D341Med (cell line): Measurements from ENCODE around the gene CDC37.

Experiments used
- DNase-seq: peaks from one replicate; pipeline ENCODE4 v3.0.0; 2012; ENCODE audit warnings: low spot score

Gene CDC37

DNA sequence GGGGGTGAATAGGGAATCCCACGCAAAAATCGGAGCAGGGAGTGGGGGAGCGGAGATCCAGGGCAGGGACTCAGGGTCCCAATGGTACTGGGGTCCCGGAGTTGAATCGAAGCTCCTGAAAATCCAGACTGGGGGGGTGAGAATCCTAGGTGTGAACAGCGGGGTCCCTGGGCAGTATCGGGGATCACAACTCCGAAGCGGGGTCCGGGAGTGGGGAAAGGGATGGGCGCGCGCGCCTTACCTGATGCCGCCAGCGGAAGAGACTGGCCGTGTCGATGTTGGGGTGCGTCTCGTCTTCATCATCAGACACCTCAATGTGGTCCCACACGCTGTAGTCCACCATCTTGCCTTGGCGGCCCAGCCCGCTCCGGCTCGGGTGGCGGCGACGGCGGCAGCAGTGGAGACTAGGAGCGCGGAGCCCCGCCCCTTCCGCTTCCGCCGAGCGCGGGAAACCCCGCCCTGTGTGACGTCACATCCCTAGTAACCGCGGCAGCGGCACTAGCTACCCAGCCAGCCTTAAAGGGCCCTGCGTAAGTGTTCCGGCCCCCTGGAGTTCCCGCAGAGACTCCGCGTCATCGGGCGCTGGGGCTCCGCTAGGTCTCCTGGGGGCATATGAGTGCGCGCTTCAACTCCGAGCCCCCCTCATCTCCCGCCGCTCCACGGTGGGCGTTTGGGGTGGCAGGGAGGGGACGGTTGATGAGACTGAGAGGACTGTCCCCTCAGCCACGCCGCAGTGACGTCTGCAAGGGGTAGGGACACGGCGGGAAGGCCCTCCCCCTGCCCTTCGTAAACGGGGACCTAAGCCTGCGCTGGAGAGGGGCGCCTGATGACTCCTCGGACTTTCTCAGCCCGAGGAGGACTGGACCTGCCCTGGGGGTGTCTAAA lies at the start of gene CDC37:
CDC37 (minus strand) TSS at position 406 of the 885 bp plus-strand sequence; CDS start at position 343, 63 bp downstream.
- peak; percentile 98 for DNase-seq

DNA sequence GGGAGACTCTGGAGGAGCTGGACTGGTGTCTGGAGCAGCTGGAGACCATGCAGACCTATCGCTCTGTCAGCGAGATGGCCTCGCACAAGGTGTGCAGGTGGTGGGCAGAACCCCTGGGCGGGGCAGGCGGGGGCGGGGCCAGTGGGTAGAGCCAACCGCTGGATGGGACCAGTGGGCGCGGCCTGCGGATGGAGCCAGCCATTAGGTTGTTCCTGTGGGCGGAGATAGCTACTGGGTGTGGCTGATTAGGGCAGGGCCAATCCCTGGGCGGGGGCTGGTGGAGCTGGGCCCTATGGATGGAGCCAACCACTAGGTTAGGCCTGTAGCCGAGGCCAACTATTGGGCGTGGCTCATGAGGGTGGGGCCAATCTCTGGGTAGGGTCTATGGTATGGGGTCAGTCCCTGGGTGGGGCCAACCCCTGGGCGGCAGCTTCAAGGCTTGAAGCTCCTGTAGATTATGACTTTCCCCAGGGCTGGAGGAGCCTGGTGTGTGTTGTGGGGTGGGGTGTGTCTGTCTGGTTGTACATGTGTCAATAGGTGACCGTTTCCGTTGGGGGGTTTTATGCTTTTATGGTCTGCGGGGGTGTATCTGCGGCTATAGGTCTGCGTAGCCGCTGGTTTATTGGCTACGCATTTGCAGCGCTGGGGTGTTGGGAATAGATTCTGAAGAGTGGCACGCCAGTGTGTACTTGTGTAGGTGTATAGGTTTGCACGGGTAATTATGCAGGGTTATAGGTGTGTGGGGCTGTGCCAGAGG lies 47.7 kb upstream of the CDC37 start:
- DNase-seq, result peak; percentile 75

DNA sequence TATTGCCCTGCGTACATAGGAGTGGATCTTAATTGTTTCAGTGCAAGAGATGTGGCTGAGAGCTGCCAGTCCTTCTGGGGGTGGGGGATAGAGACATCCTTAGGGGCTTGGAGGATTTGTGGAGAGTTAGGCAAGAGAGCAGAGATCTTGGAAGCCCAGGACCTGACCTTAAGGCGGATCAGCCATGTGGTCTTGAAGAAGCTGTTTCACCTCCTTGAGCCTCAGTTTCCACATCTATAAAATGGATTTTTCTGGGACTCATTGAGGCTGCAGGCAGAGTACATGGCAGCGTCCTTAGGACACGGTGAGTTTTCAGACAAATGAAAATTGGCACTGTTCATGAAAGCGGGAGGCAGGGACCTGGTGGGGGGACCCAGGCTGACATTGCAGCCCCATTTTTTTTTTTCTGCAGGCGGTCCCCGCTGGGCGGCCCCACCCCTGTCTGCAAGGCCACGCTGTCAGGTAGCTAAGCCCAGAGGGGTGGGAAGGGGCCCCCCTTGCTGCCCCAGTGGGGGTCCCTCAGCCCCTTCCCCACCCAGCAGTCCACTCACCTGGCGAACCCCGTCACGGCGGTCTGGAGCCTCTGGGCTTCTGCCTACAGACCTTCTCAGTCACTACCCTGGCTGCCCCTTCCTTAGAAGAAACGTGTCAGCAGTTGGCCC lies 47.0 kb upstream of the CDC37 start:
- DNase-seq, result peak; percentile 18

DNA sequence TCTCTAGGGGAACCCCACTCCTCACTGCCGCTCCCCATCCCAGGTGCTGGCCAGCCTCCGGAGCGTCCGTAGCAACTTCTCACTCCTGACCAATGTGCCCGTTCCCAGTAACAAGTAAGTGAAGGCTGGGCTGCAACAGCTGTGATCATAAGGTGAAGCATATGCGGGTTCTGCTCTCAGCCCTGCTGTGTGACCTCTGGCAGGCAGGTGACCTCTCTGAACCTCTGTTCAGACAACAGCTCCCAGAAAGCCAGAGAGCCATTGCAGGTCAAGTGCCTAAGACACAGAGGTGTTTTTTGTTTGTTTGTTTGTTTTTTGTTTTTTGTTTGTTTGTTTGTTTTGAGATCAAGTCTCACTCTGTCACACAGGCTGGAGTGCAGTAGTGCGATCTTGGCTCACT lies 45.7 kb upstream of the CDC37 start:
- peak; percentile 5 for DNase-seq

DNA sequence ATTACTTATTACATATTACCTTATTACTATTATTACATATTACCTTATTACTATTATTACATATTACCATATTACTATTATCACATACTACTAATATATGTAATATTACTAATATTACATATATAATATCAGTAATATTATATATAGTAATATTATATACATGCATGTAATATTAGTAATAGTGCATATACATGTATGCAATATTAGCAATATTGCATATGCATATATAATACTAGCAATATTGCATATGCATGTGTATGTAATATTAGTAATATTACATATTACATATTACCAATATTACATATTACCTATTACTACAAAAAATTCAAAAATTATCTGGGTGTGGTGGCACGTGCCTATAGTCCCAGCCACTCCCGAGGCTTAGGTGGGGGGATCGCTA lies 39.4 kb upstream of the CDC37 start:
- no peak for DNase-seq

DNA sequence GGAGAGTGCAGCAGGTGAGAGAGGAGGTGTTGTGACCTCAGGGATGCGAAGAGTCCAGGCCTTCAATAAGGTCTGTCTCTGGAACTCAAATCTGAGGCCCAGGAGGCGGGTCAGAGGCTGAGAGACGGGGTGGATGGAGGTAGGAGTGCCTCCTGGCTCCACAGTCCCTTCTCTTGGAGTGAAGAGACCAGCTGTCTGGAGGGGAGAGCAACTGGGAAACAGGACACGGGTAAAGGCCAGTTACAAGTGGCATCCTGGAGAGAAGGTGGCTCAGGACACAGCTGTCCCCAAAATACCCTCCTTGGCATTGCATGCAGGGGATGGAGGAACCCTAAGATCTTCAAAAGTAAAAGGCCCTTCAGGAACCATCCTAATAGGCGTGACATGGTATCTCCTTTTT lies 36.2 kb upstream of the CDC37 start:
- DNase-seq, result no peak

DNA sequence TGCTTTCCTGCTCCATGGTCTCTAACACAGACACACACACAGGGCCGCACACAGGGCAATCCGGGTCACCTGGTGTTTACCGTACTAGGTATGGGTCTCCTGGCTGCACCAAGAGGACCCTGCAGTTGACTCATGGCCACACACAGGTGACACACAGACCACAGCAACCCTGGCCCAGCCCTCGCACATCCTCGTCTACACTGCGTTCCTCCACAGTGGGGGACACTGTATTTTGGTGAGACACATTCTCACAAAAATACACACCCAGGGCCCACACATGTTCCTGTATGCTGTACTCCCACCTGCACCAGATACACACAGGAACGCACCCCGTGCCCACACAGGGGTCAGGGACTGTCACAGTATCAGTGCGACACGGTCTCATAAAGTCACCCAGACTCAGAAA lies 29.8 kb upstream of the CDC37 start:
- no peak for DNase-seq

DNA sequence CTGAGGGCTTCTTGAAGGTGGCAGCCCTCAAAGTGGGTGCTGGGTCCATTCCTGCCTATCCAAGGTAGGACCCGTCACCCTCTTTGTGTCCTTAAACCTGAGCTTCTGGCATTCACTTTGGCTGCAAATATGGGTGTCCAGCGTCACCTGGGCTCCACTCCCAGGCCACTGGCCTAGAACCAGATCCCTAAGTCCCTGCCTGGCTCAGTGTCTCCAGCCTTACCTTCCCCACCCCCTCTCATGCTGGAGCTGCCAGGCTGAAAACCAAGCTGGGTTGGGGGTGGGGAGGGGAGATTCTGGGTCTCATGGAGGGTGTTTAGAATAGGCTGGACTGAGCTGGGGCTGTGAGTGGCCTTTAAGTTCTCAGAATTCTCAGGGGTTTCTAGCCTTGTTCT lies 29.4 kb upstream of the CDC37 start:
- peak; percentile 21 for DNase-seq

DNA sequence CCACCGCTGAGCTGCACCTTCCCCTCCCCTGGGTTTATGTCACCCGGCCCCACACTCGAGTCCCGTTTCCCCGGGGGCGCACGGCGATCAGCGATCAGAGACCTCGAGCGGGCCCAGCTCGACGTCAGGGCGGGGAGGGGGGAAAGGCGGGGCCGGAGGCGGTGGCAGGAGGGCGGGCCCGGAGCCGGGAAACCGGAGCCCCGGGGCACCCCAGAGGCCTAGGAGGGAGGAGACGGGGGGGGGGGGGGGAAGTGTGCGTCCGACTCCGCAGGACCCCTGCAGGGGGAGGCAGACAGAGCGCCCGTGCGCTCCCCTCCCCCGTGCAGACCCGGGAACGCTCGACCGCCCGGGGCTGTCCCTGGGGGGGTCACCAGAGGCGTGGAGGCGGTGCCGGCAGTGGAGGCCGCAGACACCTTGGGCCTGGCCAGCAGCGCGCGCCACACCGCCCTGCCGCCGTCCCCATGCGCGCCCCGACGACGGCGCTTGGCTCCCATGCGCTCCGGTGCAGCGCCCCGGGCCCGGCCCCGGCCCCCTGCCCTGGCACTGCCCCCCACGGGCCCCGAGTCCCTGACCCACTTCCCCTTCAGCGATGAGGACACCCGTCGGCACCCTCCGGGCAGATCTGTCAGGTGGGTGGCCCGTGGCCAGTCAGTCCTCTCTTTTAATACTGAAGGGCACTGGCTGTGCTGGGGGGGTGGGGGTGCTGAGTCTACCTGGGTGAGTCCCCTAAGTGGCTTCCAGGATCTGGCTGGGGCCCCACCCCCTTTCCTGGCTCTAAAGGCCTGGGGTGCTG lies 28.8 kb upstream of the CDC37 start:
- DNase-seq, result peak; percentile 51

DNA sequence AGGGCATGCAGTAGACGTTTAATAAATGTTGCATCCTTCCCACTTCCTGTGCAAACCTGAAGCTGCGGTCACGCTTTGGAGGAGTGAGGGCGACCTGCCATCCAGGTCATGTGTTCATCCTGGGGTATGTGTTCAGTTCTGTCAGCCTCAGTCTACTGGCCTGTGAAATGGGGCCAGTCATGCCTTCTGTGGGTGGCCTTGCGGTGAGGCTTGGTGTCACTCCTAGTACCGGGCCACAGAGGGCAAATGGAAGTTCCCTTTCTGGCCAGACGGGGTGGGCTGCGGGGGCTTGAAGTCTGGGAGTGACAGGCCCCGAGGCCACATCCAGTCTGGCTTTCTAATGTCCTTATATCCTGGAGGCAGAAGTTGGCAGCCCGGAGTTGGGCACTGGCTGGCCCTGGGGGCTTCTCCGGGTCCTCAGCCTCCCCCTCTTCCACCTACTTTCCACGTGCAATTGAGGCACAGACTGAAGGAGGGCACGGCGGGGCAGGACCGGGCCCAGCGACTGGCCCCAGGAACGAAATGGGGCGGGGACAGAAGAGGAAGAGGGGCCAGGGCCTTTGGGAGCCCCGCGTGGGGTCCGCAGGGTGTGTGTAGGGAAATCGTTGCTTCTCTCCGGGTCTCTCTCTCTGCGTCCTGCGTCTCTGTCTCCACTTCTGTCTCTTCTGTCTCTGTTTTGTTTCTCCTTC lies 28.1 kb upstream of the CDC37 start:
- peak; percentile 21 for DNase-seq

DNA sequence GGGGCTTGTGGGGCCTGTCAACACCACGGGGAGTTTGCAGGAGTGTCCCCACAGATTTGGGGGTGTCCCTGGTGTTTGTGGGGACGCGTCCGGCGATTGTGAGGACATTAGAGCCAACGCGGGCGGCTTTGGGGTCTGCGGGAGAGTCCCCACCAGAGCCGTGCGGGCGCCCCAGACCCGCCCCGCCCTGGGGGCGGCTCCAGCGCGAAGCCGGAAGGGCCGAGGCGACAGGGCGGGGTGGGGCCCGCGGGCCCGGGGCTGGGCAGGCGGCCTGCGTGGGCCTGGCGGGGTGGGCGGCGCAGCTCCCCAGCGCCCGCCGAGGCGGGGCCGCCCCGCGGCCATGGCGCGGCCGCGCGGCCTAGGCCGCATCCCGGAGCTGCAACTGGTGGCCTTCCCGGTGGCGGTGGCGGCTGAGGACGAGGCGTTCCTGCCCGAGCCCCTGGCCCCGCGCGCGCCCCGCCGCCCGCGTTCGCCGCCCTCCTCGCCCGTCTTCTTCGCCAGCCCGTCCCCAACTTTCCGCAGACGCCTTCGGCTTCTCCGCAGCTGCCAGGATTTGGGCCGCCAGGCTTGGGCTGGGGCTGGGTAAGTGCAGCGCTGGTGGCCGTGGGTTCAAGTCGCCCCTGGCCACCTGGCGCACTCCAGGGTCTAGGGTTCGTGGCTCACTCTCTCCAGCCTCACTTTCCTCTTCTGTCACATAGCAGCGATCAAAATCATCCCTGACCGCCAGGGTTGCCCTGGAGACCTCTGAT lies 27.3 kb upstream of the CDC37 start:
- DNase-seq, result peak; percentile 45

DNA sequence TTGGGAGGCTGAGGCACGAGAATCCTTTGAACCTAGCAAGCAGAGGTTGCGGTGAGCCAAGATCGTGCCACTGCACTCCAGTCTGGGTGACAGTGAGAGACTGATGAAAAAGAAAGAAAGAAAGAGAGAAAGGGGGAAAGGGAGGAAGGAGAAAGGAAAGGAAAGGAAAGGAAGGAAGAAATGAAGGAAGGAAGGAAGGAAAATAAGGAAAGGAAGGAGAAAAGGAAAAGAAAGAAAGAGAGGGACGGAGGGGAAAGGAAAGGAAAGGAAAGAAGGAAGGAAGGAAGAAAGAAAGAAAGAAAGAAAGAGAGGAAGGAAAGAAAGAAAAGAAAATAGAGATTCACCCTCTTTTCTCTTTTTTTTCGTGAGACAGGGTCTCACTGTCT lies 25.6 kb upstream of the CDC37 start:
- DNase-seq, result no peak

DNA sequence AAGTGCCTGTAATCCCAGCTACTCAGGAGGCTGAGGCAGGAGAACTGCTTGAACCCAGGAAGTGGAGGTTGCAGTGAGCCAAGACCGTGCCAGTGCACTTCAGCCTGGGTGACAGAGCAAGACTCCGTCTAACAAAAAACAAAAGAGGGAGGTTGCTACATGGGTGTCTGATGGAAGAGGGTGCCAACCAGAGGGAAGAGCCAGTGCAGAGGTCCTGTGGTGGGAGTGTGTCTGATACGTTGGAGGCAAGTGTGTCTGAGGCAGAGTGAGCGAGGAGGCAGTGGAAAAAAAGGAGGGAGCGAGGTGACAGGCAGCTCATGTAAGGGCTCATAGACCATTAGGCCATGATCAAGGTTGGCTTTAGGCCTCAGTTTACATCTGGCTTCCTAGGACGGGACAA lies 23.8 kb upstream of the CDC37 start:
- DNase-seq, result no peak

DNA sequence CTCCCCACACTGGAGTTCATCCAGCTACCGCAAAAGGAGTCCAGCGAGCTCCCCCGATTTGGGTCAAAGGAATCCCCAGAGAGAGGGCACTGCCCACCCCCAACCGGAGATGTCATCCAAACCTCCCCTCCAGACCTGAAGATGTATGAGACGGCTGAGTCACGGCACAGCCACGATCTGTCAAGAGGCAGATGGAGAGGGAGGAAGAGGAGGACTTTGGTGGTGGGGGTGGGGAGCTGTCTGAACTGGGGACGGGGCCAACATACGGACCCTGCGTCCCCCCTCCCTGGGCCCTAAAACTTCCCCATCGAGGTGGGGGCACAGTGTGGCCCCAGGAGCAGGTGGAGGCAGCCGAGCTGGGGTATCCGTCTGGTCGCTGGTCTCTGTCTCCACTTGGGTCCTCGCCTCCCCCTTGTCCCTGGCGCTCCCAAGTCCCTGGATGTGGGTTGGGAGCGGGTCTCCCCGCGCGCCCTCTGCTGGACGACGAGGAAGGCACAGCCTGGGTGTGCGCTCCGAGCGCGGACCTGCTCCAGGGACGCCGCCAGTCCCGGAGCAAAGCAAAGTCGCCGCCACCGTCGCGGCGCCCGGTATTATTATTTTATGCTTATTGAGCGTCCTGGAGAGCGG lies 20.8 kb upstream of the CDC37 start:
- peak; percentile 95 for DNase-seq

DNA sequence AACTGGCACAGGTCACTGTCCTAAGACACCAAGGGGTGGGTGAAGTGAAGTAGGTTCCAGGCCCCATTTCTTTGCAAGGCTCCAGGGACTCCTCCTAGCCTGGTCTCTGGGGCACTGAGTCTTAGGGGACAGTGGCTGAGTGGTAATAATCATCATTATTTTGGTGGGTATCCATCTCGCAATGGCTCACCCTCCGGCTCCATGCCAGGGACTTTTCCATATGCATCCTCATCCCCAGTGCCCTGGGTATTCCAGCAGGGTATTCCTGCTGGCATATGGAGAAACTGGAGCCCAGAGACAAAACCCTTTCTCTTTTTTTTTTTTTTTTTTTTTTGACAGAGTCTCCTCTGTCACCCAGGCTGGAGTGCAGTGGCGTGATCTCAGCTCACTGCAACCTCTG lies 19.5 kb upstream of the CDC37 start:
- DNase-seq, result peak; percentile 4

DNA sequence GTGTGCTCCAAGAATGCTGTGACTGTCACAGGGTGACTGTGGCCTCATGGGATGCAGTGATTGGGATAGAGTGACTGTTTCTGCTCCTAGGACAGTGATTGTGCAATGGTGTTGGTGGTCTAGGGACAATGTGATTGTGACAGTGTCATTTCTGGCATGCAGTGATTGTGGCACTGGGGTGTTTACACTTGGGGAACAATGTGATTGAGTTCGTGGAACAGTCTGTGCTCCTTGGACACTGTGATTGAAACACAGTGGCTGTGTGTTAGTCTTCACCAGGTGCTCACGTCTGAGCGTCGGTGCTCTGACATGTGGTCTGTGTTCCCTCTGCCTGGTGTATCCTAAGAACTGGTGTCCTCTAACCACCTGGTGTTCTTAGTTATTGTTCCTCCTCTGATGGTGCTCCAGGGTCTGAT lies 18.7 kb upstream of the CDC37 start:
- peak; percentile 10 for DNase-seq

DNA sequence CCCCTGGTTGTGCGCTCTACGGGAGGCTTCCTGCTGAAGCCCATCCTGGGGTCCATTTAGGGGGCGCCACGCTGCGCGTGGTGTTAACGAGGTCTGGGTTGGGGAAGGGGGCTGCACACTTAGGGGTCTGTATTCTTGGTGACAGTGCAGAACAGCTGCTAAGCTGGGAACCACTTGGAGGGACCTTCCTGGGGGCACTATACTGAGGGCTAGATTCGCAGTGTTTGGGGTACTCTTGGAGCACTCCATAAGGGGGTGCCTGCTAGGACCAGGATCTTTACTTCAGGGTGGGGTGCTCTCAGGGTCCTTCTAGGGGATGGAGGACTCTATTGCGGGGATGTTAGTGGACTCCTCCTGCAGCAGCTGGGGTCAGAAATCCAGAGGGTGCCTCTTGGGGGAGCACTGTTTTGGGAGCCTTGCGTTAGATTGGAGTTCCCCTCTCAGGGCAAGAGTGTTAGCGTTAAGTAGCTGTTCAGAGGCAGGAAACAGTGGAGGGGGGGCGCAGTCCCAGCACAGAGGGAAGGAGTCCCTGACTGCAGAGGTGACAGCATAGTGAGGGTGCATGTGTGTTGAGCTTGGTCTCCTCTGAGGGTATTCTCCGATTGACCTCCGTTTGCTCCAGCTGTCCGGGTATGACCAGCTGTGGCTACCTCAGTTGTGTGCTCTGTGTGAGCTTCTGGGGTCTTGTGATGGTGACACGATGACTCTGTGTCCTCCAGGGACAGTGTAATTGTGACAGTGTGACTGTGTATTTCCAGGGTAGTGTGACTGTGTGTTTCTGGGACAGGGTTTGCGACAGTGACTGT lies 18.1 kb upstream of the CDC37 start:
- peak; percentile 8 for DNase-seq

DNA sequence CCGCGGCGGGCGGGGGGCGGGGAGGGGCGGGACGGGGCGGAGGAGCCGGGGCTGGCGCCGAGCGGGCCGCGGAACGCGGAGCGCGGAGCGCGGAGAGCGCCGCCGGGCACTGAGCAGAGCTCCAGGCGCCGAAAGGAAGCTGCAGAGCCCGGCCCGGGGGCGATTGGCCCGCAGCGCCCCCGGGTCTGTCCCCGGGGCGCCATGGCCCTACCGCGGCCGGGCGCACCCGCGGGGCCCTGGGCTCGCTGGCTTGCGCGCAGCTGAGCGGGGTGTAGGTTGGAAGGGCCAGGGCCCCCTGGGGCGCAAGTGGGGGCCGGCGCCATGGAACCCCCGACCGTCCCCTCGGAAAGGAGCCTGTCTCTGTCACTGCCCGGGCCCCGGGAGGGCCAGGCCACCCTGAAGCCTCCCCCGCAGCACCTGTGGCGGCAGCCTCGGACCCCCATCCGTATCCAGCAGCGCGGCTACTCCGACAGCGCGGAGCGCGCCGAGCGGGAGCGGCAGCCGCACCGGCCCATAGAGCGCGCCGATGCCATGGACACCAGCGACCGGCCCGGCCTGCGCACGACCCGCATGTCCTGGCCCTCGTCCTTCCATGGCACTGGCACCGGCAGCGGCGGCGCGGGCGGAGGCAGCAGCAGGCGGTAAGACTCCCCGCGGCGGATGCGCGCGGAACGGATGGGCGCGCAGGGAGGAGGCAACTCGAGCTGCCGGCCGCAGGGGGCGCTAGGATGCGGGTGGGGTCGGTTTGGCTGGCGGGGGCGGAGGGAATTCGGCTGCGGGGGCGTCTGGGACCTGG lies 17.3 kb upstream of the CDC37 start, which contains the start of gene PDE4A:
PDE4A (plus strand) TSS at position 95 of the 796 bp plus-strand sequence; CDS start at position 322, 227 bp downstream.
- DNase-seq, result peak; percentile 82
